GM12878 (cell line): ENCODE measurements around the gene ERP27.

Experiments used
- BHLHE40 ChIP-seq, 2 experiments: fragments of 450-650 bp in 1 of 2; IDR thresholded peaks; 2 replicates each; pipeline ENCODE4 v1.6.1; 2011 to 2017; ENCODE audit warnings: low read depth in 2 of 2, borderline replicate concordance in 1 of 2, improper control_type of control experiment in 1 of 2, low read length in 1 of 2, mild to moderate bottlenecking in 1 of 2
- DPF2 ChIP-seq: fragments of 450-650 bp; IDR thresholded peaks from 2 replicates; pipeline ENCODE4 v1.6.1; 2017; ENCODE audit warnings: mild to moderate bottlenecking
- EP300 ChIP-seq, 2 experiments: fragments of 150-350 bp in 1 of 2; IDR thresholded peaks; 2 replicates each; pipeline ENCODE4 v1.6.1; 2011 to 2012; ENCODE audit warnings: low read depth in 2 of 2, low read length in 2 of 2, borderline replicate concordance in 1 of 2, improper control_type of control experiment in 1 of 2, inconsistent platforms in 1 of 2; ENCODE audit not compliant: control insufficient read depth in 1 of 2
- PML ChIP-seq: IDR thresholded peaks from 2 replicates; pipeline ENCODE4 v1.6.1; 2012; ENCODE audit warnings: low read length, inconsistent platforms
- POLR2A ChIP-seq: IDR thresholded peaks from 2 replicates; pipeline ENCODE4 v1.6.1; 2011; ENCODE audit warnings: low read depth, mild to moderate bottlenecking, low read length
- SPI1 ChIP-seq: IDR thresholded peaks from 2 replicates; pipeline ENCODE4 v1.6.1; 2011; ENCODE audit warnings: low read depth, mild to moderate bottlenecking, low read length, moderate library complexity, borderline replicate concordance; ENCODE audit not compliant: insufficient read depth
- SREBF1 ChIP-seq: IDR thresholded peaks from 2 replicates; pipeline ENCODE4 v1.6.1; 2012; ENCODE audit warnings: mild to moderate bottlenecking, low read length
- TBL1XR1 ChIP-seq: IDR thresholded peaks from 2 replicates; pipeline ENCODE4 v1.6.1; 2012; ENCODE audit warnings: low read depth, low read length, improper control_type of control experiment
- USF2 ChIP-seq: IDR thresholded peaks from 2 replicates; pipeline ENCODE4 v1.6.1; 2011; ENCODE audit warnings: low read depth, low read length, improper control_type of control experiment, borderline replicate concordance
- TF ChIP-seq, protein P1 (sequence below), 3 experiments: IDR thresholded peaks in 2 of 3; conservative IDR thresholded peaks in 1 of 3; 2 replicates each; pipeline ENCODE4 v1.5.1; 2011; ENCODE audit warnings: low read depth in 3 of 3, low read length in 3 of 3, mild to moderate bottlenecking in 3 of 3, control low read depth in 2 of 3, moderate library complexity in 2 of 3, inconsistent platforms in 1 of 3, mixed read lengths in 1 of 3; ENCODE audit not compliant: control insufficient read depth in 2 of 3, insufficient read depth in 1 of 3; ENCODE audit errors: extremely low read depth in 1 of 3
- TF ChIP-seq, protein P2 (sequence below): IDR thresholded peaks from 2 replicates; pipeline ENCODE4 v1.6.1; 2012; ENCODE audit warnings: mild to moderate bottlenecking, low read depth, low read length

- TF ChIP-seq DPF2: no peak
- no peak for TF ChIP-seq TBL1XR1
- TF ChIP-seq, protein P1, sequence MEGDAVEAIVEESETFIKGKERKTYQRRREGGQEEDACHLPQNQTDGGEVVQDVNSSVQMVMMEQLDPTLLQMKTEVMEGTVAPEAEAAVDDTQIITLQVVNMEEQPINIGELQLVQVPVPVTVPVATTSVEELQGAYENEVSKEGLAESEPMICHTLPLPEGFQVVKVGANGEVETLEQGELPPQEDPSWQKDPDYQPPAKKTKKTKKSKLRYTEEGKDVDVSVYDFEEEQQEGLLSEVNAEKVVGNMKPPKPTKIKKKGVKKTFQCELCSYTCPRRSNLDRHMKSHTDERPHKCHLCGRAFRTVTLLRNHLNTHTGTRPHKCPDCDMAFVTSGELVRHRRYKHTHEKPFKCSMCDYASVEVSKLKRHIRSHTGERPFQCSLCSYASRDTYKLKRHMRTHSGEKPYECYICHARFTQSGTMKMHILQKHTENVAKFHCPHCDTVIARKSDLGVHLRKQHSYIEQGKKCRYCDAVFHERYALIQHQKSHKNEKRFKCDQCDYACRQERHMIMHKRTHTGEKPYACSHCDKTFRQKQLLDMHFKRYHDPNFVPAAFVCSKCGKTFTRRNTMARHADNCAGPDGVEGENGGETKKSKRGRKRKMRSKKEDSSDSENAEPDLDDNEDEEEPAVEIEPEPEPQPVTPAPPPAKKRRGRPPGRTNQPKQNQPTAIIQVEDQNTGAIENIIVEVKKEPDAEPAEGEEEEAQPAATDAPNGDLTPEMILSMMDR (IDR thresholded peaks at IDR 0.05 in 2 of 3, conservative IDR thresholded peaks at IDR 0.05 in 1 of 3; ENCODE audit: control insufficient read depth in 2 of 3, extremely low read depth in 1 of 3, insufficient read depth in 1 of 3, low read depth in 3 of 3, low read length in 3 of 3): no peak
- no peak for TF ChIP-seq USF2
- TF ChIP-seq, protein P2, sequence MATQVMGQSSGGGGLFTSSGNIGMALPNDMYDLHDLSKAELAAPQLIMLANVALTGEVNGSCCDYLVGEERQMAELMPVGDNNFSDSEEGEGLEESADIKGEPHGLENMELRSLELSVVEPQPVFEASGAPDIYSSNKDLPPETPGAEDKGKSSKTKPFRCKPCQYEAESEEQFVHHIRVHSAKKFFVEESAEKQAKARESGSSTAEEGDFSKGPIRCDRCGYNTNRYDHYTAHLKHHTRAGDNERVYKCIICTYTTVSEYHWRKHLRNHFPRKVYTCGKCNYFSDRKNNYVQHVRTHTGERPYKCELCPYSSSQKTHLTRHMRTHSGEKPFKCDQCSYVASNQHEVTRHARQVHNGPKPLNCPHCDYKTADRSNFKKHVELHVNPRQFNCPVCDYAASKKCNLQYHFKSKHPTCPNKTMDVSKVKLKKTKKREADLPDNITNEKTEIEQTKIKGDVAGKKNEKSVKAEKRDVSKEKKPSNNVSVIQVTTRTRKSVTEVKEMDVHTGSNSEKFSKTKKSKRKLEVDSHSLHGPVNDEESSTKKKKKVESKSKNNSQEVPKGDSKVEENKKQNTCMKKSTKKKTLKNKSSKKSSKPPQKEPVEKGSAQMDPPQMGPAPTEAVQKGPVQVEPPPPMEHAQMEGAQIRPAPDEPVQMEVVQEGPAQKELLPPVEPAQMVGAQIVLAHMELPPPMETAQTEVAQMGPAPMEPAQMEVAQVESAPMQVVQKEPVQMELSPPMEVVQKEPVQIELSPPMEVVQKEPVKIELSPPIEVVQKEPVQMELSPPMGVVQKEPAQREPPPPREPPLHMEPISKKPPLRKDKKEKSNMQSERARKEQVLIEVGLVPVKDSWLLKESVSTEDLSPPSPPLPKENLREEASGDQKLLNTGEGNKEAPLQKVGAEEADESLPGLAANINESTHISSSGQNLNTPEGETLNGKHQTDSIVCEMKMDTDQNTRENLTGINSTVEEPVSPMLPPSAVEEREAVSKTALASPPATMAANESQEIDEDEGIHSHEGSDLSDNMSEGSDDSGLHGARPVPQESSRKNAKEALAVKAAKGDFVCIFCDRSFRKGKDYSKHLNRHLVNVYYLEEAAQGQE: no peak
- TF ChIP-seq SREBF1: no peak
- no peak for TF ChIP-seq PML
- no peak for TF ChIP-seq POLR2A
- TF ChIP-seq BHLHE40 (IDR thresholded peaks at IDR 0.05; ENCODE audit: borderline replicate concordance in 1 of 2, low read depth in 2 of 2, low read length in 1 of 2): no peak
- no peak for TF ChIP-seq EP300 (IDR thresholded peaks at IDR 0.05; ENCODE audit: borderline replicate concordance in 1 of 2, control insufficient read depth in 1 of 2, low read depth in 2 of 2, low read length in 2 of 2)
- TF ChIP-seq SPI1: no peak
These were observed 32.9 kb downstream of the ERP27 start for GRCh38 chr12:14905269-14906004.
